Body of pancreas (tissue), 4 donors: ENCODE data around the gene B3GALT5. TPM values are rescaled to one million over a fixed set of nuclear protein-coding genes. Genes with fewer than 3 reads are reported as not detected.
"Not testable (repeated sequence)": the region's sequence is repeated elsewhere in the genome, so short reads cannot be mapped to it uniquely, and the experiment has no call there.

Experiments
- ATAC-seq: fragments of 150-250 bp; one replicate; pipeline ENCODE4 v1.9.1; 2016
- DNase-seq, 4 donors: peaks; one replicate each; pipeline ENCODE4 v3.0.0-alpha.2; 2019
- H3K27ac ChIP-seq, 4 donors: fragments of 200-600 bp; sonication (generic); 1 replicate in 3 of 4; 2 replicates in 1 of 4; pipeline versions ENCODE4 v1.5.1 to v1.6.1; 2016 to 2019; ENCODE audit warnings: mild to moderate bottlenecking in 1 of 4, mixed read lengths in 1 of 4, moderate library complexity in 1 of 4
- H3K27me3 ChIP-seq, 2 donors: fragments of 200-600 bp; sonication (generic); one replicate each; pipeline ENCODE4 v1.6.0; 2016; ENCODE audit warnings: mild to moderate bottlenecking in 1 of 2
- H3K36me3 ChIP-seq, 2 donors: fragments of 200-600 bp; sonication (generic); replicated peaks in 1 of 2; 2 replicates each; pipeline ENCODE4 v1.5.1; 2016; ENCODE audit warnings: low read depth in 2 of 2; ENCODE audit not compliant: insufficient read depth in 1 of 2
- H3K4me1 ChIP-seq: fragments of 200-600 bp; sonication (generic); one replicate; pipeline ENCODE4 v1.6.0; 2016
- H3K4me3 ChIP-seq, 2 donors: fragments of 200-600 bp; sonication (generic); 1 replicate in 1 of 2; 2 replicates in 1 of 2; pipeline ENCODE4 v1.5.1; 2016 to 2019
- H3K9me3 ChIP-seq, 3 donors: fragments of 200-600 bp; sonication (generic); 1 replicate in 2 of 3; 2 replicates in 1 of 3; pipeline ENCODE4 v1.5.1; 2016
- POLR2A ChIP-seq, 3 donors: fragments of 450-650 bp; IDR thresholded peaks; one replicate each; pipeline ENCODE4 v1.6.1; 2016; ENCODE audit warnings: antibody characterized with exemption in 3 of 3, mild to moderate bottlenecking in 2 of 3
- WGBS, 2 donors: methylation state at CpG; one replicate each; pipeline ENCODE4 v1.1.5; 2017; 5-methylcytosine and 5-hydroxymethylcytosine counted together
- intact Hi-C: fragments of 100-400 bp; cut with DNase I; formaldehyde crosslinking; loops from one replicate; pipeline ENCODE4 v1.15.1; 2023
- total RNA-seq, 2 donors: library from RNA; depleted of rRNA; stranded (reverse); fragments of >200 nt; gene quantifications; one replicate each; pipeline ENCODE4 v1.1.0, GENCODE V29; 2016
- TF ChIP-seq, protein P1 (sequence below), 7 experiments: fragments of 450-650 bp in 4 of 7; fragments of 200-600 bp in 3 of 7; sonication (generic) in 3 of 7; IDR thresholded peaks; one replicate each; pipeline ENCODE4 v1.5.1; 2016 to 2019; ENCODE audit warnings: antibody characterized with exemption in 7 of 7

B3GALT5 gene
- total RNA-seq, 2 donors from 2014 or later, result 4.9 to 5.6 TPM

DNA sequence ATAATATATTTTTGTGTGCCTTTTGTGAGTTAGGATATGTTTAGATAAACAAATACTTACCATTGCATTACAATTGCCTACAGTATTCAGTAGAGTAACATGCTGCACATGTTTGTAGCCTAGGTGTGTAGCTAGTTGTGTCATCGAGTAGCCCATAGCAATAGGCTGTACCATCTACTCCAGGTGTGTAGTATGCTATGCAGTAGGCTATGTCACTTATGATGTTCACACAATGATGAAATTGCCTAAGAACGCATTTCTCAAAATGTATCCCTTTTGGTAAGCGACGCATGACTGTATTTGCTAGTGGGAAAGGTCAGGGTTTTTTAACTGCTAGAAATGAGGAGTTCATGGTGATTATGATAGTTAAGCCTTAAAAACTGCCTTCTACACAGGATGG, 30.0 kb upstream of the B3GALT5 start:
- no peak for DNase-seq
- H3K4me1 ChIP-seq, result peaks cover 11% of the 10 kb centered on the region
- H3K27me3 ChIP-seq, result no peaks in the 10 kb centered on the region
- H3K4me3 ChIP-seq, result no peak overlapping the region
- intact Hi-C loops, result no loop called here
- H3K36me3 ChIP-seq, result no peaks in the 10 kb centered on the region
- no peak for ATAC-seq
- no peaks in the 10 kb centered on the region for H3K9me3 ChIP-seq
- H3K27ac ChIP-seq, result no peak overlapping the region
- WGBS, 2 donors, result 93 to 95% methylated on average over 4 of the region's 4 CpGs
- TF ChIP-seq, protein P1, sequence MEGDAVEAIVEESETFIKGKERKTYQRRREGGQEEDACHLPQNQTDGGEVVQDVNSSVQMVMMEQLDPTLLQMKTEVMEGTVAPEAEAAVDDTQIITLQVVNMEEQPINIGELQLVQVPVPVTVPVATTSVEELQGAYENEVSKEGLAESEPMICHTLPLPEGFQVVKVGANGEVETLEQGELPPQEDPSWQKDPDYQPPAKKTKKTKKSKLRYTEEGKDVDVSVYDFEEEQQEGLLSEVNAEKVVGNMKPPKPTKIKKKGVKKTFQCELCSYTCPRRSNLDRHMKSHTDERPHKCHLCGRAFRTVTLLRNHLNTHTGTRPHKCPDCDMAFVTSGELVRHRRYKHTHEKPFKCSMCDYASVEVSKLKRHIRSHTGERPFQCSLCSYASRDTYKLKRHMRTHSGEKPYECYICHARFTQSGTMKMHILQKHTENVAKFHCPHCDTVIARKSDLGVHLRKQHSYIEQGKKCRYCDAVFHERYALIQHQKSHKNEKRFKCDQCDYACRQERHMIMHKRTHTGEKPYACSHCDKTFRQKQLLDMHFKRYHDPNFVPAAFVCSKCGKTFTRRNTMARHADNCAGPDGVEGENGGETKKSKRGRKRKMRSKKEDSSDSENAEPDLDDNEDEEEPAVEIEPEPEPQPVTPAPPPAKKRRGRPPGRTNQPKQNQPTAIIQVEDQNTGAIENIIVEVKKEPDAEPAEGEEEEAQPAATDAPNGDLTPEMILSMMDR (IDR thresholded peaks at IDR 0.05), result no peak
- TF ChIP-seq POLR2A (IDR thresholded peaks at IDR 0.05), result no peak

DNA sequence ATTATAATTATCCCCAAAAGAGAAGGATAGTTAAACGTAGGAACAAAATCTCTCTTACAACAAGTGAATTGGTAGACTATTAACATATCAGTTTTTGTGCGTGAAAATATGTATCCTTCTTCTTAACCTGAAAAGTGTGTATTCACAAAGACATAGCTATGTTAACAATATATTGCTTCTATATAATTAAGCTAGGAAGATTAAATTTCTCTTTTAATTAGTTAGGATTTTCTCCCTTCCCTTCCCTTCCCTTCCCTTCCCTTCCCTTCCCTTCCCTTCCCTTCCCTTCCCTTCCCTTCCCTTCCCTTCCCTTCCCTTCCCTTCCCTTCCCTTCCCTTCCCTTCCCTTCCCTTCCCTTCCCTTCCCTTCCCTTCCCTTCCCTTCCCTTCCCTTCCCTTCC, 29.2 kb upstream of the B3GALT5 start:
- H3K4me1 ChIP-seq, result peaks cover 11% of the 10 kb centered on the region
- DNase-seq, H3K36me3 ChIP-seq, H3K27ac ChIP-seq, H3K4me3 ChIP-seq, intact Hi-C loops, H3K27me3 ChIP-seq, ATAC-seq, H3K9me3 ChIP-seq: not testable (repeated sequence)
- WGBS, 2 donors, result 78 to 84% methylated on average over 2 of the region's 2 CpGs

DNA sequence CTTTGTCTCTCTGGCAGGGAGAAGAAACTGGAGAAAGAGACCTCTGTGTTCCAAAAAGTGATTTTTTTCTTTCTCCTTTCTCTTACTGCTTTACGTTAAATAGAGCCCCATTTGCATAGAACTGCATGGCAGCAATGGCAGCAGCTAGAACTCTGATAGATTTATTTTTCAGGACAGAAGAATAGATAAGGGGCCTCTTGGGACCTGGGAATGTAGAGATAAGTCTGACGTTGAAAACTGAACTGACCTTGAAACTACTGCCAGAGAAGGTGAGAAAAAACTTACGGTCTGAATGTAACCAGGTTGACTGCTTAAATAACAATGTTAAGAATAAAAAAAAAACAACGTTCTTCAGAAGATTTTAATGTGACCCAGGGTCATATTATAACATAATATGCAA, 25.4 kb upstream of the B3GALT5 start:
- H3K27ac ChIP-seq, result no peak overlapping the region
- H3K4me3 ChIP-seq, result no peak overlapping the region
- no peak for DNase-seq
- no peaks in the 10 kb centered on the region for H3K9me3 ChIP-seq
- H3K4me1 ChIP-seq, result peaks cover 11% of the 10 kb centered on the region
- no peak for TF ChIP-seq POLR2A (IDR thresholded peaks at IDR 0.05)
- TF ChIP-seq, protein P1 (IDR thresholded peaks at IDR 0.05), result no peak
- no peak for ATAC-seq
- intact Hi-C loops, result no loop called here
- no peaks in the 10 kb centered on the region for H3K27me3 ChIP-seq
- WGBS, 2 donors, result 9 to 13% methylated on average over 4 of the region's 4 CpGs
- no peaks in the 10 kb centered on the region for H3K36me3 ChIP-seq

DNA sequence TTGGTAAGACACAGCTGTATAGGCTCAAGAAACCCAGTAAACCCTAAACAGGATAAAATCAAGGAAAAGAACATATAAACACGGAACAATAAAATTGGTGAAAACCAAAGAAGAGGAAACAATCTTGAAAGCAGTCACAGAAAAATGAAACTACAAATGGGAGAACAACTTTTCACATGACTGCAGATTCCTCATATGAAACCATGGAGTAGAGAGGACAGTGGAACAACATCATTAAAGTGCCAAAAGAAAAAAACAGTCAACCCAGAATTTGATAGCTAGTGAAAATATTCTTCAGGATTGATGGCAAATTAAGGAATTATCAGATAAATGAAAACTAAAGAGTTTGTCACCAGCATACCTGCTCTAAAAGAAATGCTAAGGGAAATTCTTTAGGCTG, 23.9 kb upstream of the B3GALT5 start:
- Histone ChIP-seq H3K9me3 (no peaks in the 10 kb centered on the region), H3K4me3 (no peak overlapping the region), H3K36me3 (no peaks in the 10 kb centered on the region), H3K4me1 (peaks cover 11% of the 10 kb centered on the region), H3K27ac (no peak overlapping the region), H3K27me3 (no peaks in the 10 kb centered on the region)
- no peak for TF ChIP-seq POLR2A (IDR thresholded peaks at IDR 0.05)
- TF ChIP-seq, protein P1 (IDR thresholded peaks at IDR 0.05), result no peak
- ATAC-seq (no peak), DNase-seq (no peak)
- 48 to 97% methylated on average over 1 of the region's 1 CpG for WGBS, 2 donors
- intact Hi-C loops, result no loop called here

DNA sequence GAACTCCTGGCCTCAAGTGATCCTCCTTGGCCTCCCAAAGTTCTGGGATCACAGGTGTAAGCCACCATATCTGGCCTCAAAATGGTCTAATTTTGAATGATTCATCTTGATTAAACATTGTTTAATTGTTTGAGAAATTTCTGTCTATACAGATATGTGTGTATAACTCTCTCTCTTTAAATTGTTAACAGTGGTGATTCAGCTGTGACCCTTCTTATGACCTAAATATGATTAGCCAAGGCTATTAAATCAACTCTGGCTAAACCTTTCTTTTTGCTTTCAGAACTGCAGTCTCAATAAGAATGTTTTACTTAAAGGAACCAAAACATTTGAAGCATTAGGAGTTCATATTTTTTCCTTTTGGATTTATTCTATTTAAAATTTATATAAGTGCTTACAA, 19.2 kb upstream of the B3GALT5 start:
- H3K4me3 ChIP-seq, result no peak overlapping the region
- H3K36me3 ChIP-seq, result no peaks in the 10 kb centered on the region
- no peak overlapping the region for H3K27ac ChIP-seq
- DNase-seq (no peak), ATAC-seq (no peak)
- H3K9me3 ChIP-seq, result no peaks in the 10 kb centered on the region
- intact Hi-C loops, result no loop called here
- H3K27me3 ChIP-seq, result no peaks in the 10 kb centered on the region
- H3K4me1 ChIP-seq, result no peaks in the 10 kb centered on the region
- TF ChIP-seq POLR2A (IDR thresholded peaks at IDR 0.05), result no peak
- TF ChIP-seq, protein P1 (IDR thresholded peaks at IDR 0.05), result no peak
